ENCODE results near the gene PPP2R2C.

PPP2R2C gene

GRCh38 chr4:6446538-6447451, 25.6 kb downstream of the PPP2R2C start:
- no peak for DNase-seq

GRCh38 chr4:6446130-6446482, 26.3 kb downstream of the PPP2R2C start:
- DNase-seq = no peak

- no peak for DNase-seq
These were observed 26.8 kb downstream of the PPP2R2C start for GRCh38 chr4:6445403-6446129.

GRCh38 chr4:6444582-6444981, 27.8 kb downstream of the PPP2R2C start:
- no peak for DNase-seq

GRCh38 chr4:6443035-6444023, 29.1 kb downstream of the PPP2R2C start:
- no peak for DNase-seq

- no peak for DNase-seq
These were observed 29.9 kb downstream of the PPP2R2C start for GRCh38 chr4:6442555-6442954.

GRCh38 chr4:6441758-6442157, 30.7 kb downstream of the PPP2R2C start:
- no peak for DNase-seq

- no peak for DNase-seq
These were observed 31.2 kb downstream of the PPP2R2C start for GRCh38 chr4:6441202-6441582.

GRCh38 chr4:6440506-6441201, 31.8 kb downstream of the PPP2R2C start:
- DNase-seq = no peak

GRCh38 chr4:6439120-6439762, 33.2 kb downstream of the PPP2R2C start:
- DNase-seq = no peak

- DNase-seq = no peak
These were observed 34.6 kb downstream of the PPP2R2C start for GRCh38 chr4:6437826-6438238.

GRCh38 chr4:6435010-6435409, 37.4 kb downstream of the PPP2R2C start:
- no peak for DNase-seq

- no peak for DNase-seq
These were observed 41.5 kb downstream of the PPP2R2C start for GRCh38 chr4:6430927-6431326.

- peak in 1 of 3 experiments; percentile 7 for DNase-seq
These were observed 44.8 kb downstream of the PPP2R2C start for GRCh38 chr4:6427439-6428090.

- DNase-seq = no peak
These were observed 45.6 kb downstream of the PPP2R2C start for GRCh38 chr4:6426571-6427438.

GRCh38 chr4:6425911-6426310, 46.5 kb downstream of the PPP2R2C start:
- no peak for DNase-seq

- no peak for DNase-seq
These were observed 47.1 kb downstream of the PPP2R2C start for GRCh38 chr4:6425336-6425735.

GRCh38 chr4:6424425-6424824, 48.0 kb downstream of the PPP2R2C start:
- DNase-seq = no peak

- no peak for DNase-seq
These were observed 48.8 kb downstream of the PPP2R2C start for GRCh38 chr4:6423575-6423974.

GRCh38 chr4:6422866-6423265, 49.5 kb downstream of the PPP2R2C start:
- no peak for DNase-seq
